ENCODE results near the gene CCDC181.

Gene CCDC181

GRCh38 chr1:169368406-169368769 is 58.9 kb downstream of the CCDC181 start:
- TF ChIP-seq FOXM1 (IDR thresholded peaks at IDR 0.05; ENCODE audit: borderline replicate concordance, low read depth) = no peak
- TF ChIP-seq EGR1 (IDR thresholded peaks at IDR 0.05) = no peak
- TF ChIP-seq TAF1 (IDR thresholded peaks at IDR 0.05; ENCODE audit: low read depth) = no peak
- no peak for TF ChIP-seq CREB1 (IDR thresholded peaks at IDR 0.05; ENCODE audit: low read depth)
- TF ChIP-seq MAX (IDR thresholded peaks at IDR 0.05) = no peak
- TF ChIP-seq TCF12 (IDR thresholded peaks at IDR 0.05; ENCODE audit: low read depth) = no peak
- TF ChIP-seq NFIC (IDR thresholded peaks at IDR 0.05) = no peak
- TF ChIP-seq CEBPB (IDR thresholded peaks at IDR 0.05) = no peak
- TF ChIP-seq YY1 (IDR thresholded peaks at IDR 0.05; ENCODE audit: low read depth) = no peak
- TF ChIP-seq ZBTB7A (IDR thresholded peaks at IDR 0.05; ENCODE audit: low read depth) = no peak
- TF ChIP-seq REST (IDR thresholded peaks at IDR 0.05; ENCODE audit: low read depth) = no peak
- no peak for TF ChIP-seq RAD21 (IDR thresholded peaks at IDR 0.05; ENCODE audit: low read depth)

GRCh38 chr1:169367686-169368405 is 59.4 kb downstream of the CCDC181 start, which contains the start of the genes BLZF1 and NME7:
TSS of gene BLZF1 (plus strand) at chr1:169368195. CDS start at chr1:169369523, 1,328 bp downstream.
TSS of gene NME7 (minus strand) at chr1:169367797. CDS start at chr1:169367710, 87 bp downstream.
- peak; percentile 71; the same call in 1 of the 2 replicates for TF ChIP-seq TAF1 (IDR thresholded peaks at IDR 0.05; ENCODE audit: low read depth)
- TF ChIP-seq FOXM1 (IDR thresholded peaks at IDR 0.05; ENCODE audit: borderline replicate concordance, low read depth) = 0 out of 2 replicates have a peak, but pooled peaks have one; percentile 20
- TF ChIP-seq TEAD4 (IDR thresholded peaks at IDR 0.05) = no peak
- TF ChIP-seq YY1 (IDR thresholded peaks at IDR 0.05; ENCODE audit: low read depth) = peak; percentile 81
- TF ChIP-seq USF1 (IDR thresholded peaks at IDR 0.05) = no peak
- no peak for TF ChIP-seq EP300 (IDR thresholded peaks at IDR 0.05; ENCODE audit: borderline replicate concordance)
- TF ChIP-seq NFIC (IDR thresholded peaks at IDR 0.05) = peak; percentile 34; the same call in 1 of the 2 replicates
- TF ChIP-seq RAD21 (IDR thresholded peaks at IDR 0.05; ENCODE audit: low read depth) = no peak
- TF ChIP-seq EGR1 (IDR thresholded peaks at IDR 0.05) = no peak
- no peak for TF ChIP-seq REST (IDR thresholded peaks at IDR 0.05; ENCODE audit: low read depth)
- no peak for TF ChIP-seq ZBTB7A (IDR thresholded peaks at IDR 0.05; ENCODE audit: low read depth)
- TF ChIP-seq CEBPB (IDR thresholded peaks at IDR 0.05) = 0 out of 2 replicates have a peak, but pooled peaks have one; percentile 8
- 0 out of 2 replicates have a peak, but pooled peaks have one; percentile 38 for TF ChIP-seq TCF12 (IDR thresholded peaks at IDR 0.05; ENCODE audit: low read depth)
- TF ChIP-seq CREB1 (IDR thresholded peaks at IDR 0.05; ENCODE audit: low read depth) = peak; percentile 48; the same call in 1 of the 2 replicates
- TF ChIP-seq MAX (IDR thresholded peaks at IDR 0.05) = peak; percentile 74

GRCh38 chr1:169367096-169367685 is 60.1 kb downstream of the CCDC181 start:
- TF ChIP-seq FOXM1 (IDR thresholded peaks at IDR 0.05; ENCODE audit: borderline replicate concordance, low read depth) = no peak
- no peak for TF ChIP-seq MAX (IDR thresholded peaks at IDR 0.05)
- TF ChIP-seq CREB1 (IDR thresholded peaks at IDR 0.05; ENCODE audit: low read depth) = no peak
- no peak for TF ChIP-seq ZBTB7A (IDR thresholded peaks at IDR 0.05; ENCODE audit: low read depth)
- no peak for TF ChIP-seq NFIC (IDR thresholded peaks at IDR 0.05)
- TF ChIP-seq TAF1 (IDR thresholded peaks at IDR 0.05; ENCODE audit: low read depth) = no peak
- TF ChIP-seq YY1 (IDR thresholded peaks at IDR 0.05; ENCODE audit: low read depth) = no peak
- TF ChIP-seq REST (IDR thresholded peaks at IDR 0.05; ENCODE audit: low read depth) = no peak
- no peak for TF ChIP-seq RAD21 (IDR thresholded peaks at IDR 0.05; ENCODE audit: low read depth)
- TF ChIP-seq CEBPB (IDR thresholded peaks at IDR 0.05) = no peak
- no peak for TF ChIP-seq EGR1 (IDR thresholded peaks at IDR 0.05)
- TF ChIP-seq TCF12 (IDR thresholded peaks at IDR 0.05; ENCODE audit: low read depth) = no peak
- no peak for TF ChIP-seq TEAD4 (IDR thresholded peaks at IDR 0.05)
- TF ChIP-seq USF1 (IDR thresholded peaks at IDR 0.05) = no peak

Data from Ishikawa (cell line).